Stimulated activated memory B cell treated with anti-CD40 and anti-IgM and Interleukin-4, amounts not matched to agents 10 μg/mL and 1 μg/mL and 100 μg/mL, for 72 hours (primary cell): ENCODE data around the gene MARS2.
"Not testable (repeated sequence)": the region's sequence is repeated elsewhere in the genome, so short reads cannot be mapped to it uniquely, and the experiment has no call there.

Source experiments
- ATAC-seq: fragments of 150-1000 bp; cut with Tn5 transposase; 2 replicates; pipeline ENCODE4 v1.10.0; 2021
- H3K27ac Mint-ChIP-seq: one replicate; pipeline ENCODE4 v1.8.0; 2022; ENCODE audit warnings: mild to moderate bottlenecking, mixed read lengths
- H3K27me3 Mint-ChIP-seq: one replicate; pipeline ENCODE4 v1.8.0; 2022; ENCODE audit warnings: mixed read lengths
- H3K36me3 Mint-ChIP-seq: one replicate; pipeline ENCODE4 v1.8.0; 2022; ENCODE audit warnings: mixed read lengths
- H3K4me1 Mint-ChIP-seq: one replicate; pipeline ENCODE4 v1.8.0; 2022; ENCODE audit warnings: mixed read lengths
- H3K4me3 Mint-ChIP-seq: one replicate; pipeline ENCODE4 v1.8.0; 2022; ENCODE audit warnings: mild to moderate bottlenecking, moderate library complexity, mixed read lengths
- H3K9me3 Mint-ChIP-seq: one replicate; pipeline ENCODE4 v1.8.0; 2022; ENCODE audit warnings: mixed read lengths

MARS2 gene

GRCh38 chr2:197728555-197729544, 23.7 kb downstream of the MARS2 start:
- H3K4me3 Mint-ChIP-seq, ATAC-seq, H3K9me3 Mint-ChIP-seq, H3K36me3 Mint-ChIP-seq, H3K4me1 Mint-ChIP-seq, H3K27ac Mint-ChIP-seq, H3K27me3 Mint-ChIP-seq: not testable (repeated sequence)

- no peak for ATAC-seq
- Mint-ChIP-seq H3K36me3 (no peaks in the 10 kb centered on the region), H3K4me3 (no peak overlapping the region), H3K9me3 (no peaks in the 10 kb centered on the region), H3K27me3 (peaks cover 26% of the 10 kb centered on the region), H3K27ac (no peak overlapping the region), H3K4me1 (no peaks in the 10 kb centered on the region)
These were observed 35.0 kb downstream of the MARS2 start for GRCh38 chr2:197740200-197740599.
